Endothelial cell of hepatic sinusoid (primary cell): Measurements from ENCODE around the gene KRT28.
"Not testable (repeated sequence)": the region's sequence is repeated elsewhere in the genome, so short reads cannot be mapped to it uniquely, and the experiment has no call there.

Experiments used
- in situ Hi-C: cut with HindIII; loops from 2 replicates; pipeline ENCODE4 v1.10.0; 2017; ENCODE audit warnings: low sequenced_read_pairs

Gene KRT28

GRCh38 chr17:40779181-40779909 is 20.4 kb downstream of the KRT28 start:
- in situ Hi-C loops, result no loop called here

DNA sequence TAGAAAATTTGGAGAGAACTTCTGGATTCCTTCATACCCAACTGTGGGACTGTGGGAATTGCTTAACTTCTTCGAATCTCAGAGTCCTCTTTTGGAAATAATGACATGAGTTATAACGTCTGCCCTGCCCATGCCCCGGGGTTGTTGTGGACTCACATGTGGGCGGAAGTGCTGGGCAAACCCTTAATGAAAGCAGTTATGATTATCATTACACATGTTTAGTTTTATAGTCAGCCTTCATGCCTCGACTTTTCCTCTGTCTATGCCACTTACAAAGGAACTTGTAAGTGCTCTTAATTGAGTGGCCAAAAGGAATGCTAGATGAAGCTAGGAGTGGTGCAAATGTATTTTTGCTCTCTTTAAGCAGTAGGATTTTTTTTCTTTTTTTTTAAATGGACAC is 21.3 kb downstream of the KRT28 start:
- in situ Hi-C loops, result no loop called here

- in situ Hi-C loops, result no loop called here
Observed at GRCh38 chr17:40777971-40778370, 21.8 kb downstream of the KRT28 start.

- in situ Hi-C loops, result no loop called here
Observed at GRCh38 chr17:40777459-40777858, 22.3 kb downstream of the KRT28 start.

GRCh38 chr17:40775945-40776344 is 23.8 kb downstream of the KRT28 start:
- in situ Hi-C loops, result no loop called here

DNA sequence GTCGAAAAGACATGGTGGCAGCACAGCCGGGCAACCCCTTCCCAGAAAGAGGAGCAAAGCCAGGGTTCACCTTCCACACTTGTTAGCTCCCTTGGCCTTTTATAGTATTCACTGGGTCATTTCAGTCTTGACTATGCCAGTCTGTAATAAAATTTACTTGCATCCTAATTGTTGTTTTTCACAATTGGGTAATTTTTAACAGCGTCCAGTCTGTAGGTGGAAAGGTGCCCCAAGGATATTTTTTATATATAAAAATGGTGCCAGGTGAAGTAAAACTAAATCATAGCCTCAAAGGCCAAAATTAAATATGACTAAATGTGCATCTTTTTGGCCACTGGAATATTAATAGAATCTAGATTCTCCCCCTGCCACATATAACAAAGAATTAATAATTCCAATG is 27.7 kb downstream of the KRT28 start, which contains the start of gene KRT26:
Gene KRT26, minus strand, starts transcription at position 101 of the 400 bp plus-strand sequence. Its CDS starts 88 bp downstream, at position 13.
- in situ Hi-C loops, result no loop called here

GRCh38 chr17:40765657-40766056 is 34.1 kb downstream of the KRT28 start:
- in situ Hi-C loops, result no loop called here

DNA sequence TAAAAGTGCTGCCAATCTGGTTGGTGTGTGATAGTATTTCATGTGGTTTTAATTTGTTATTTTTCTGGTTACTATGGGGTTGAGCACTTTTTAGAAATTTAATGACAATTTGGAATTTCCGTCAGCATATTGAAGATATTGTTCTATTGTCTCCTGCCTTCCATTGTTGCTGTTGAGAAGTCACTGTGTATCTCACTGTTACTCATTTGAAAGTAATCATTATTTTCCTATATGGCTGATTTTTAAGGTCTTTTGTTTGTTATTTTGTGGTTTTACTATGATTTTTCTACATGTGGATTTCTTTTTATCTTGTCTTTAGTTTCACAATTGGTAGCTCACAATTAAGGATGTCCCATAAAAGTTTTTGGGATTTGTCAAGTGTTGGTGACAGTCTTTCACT is 36.0 kb downstream of the KRT28 start:
- in situ Hi-C loops, result no loop called here

DNA sequence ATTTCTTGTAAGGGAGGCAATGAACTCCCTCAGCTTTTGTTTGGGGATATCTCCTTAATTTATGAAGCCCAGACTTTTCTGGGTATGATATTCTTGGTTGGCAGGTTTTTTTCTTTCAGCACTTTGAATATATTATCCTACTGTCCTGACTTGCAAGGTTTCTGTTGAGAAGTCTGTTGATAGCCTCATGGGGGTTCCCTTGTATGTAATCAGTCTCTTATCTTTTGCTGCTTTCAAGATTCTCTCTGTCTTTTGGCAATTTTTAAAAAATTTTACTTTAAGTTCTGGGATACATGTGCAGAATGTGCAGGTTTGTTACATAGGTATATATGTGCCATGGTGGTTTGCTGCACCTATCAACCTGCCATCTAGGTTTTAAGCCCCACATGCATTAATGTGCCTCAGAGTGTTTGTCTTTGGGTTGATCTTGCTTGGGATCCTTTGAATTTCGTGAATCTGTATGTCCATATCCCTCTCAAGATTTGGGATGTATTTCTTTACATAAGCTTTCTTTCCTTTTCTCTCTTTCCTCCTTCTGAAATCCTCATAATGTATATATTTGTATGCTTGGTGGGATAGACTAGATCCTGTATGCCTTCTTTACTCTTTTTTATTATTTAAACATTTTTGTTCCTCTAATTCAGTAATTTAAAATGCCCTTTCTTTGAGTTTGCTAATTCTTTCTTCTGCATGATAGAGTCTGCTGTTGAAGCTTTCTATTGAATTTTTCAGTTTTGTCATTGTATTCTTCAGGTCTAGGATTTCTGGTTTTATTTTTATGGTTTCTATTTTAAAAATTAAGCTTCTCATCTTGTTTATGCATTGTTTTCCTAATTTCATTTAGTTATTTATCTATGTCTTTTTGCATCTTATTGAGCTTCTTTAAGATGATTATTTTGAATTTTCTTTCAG is 39.4 kb downstream of the KRT28 start:
- in situ Hi-C loops, result no loop called here

GRCh38 chr17:40755231-40755630 is 44.5 kb downstream of the KRT28 start, which contains the start of gene KRT25:
KRT25 (minus strand) TSS chr17:40755331; CDS start chr17:40755271, 60 bp downstream.
- in situ Hi-C loops, result no loop called here

- in situ Hi-C loops, result no loop called here
Observed at GRCh38 chr17:40753804-40754203, 46.0 kb downstream of the KRT28 start.

DNA sequence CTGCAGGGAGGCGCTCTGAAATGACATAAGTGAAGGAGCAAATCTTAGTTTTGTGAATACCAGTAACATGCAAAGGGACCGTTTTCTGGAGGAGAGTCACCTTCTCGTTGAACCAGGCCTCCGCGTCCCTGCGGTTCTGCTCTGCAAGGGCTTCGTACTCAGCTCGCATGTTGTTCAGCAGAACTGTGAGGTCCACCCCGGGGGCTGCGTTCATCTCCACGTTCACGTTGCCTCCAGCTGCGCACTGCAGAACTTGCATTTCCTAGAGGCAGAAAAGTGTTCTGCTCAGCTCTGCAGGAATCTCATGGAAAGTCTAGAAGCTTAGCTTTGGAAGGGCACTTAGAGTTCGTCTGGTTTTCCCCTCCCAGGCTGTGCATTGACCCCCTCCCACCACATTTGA is 48.7 kb downstream of the KRT28 start:
- in situ Hi-C loops, result no loop called here

- in situ Hi-C loops, result no loop called here
Observed at GRCh38 chr17:40750391-40750790, 49.4 kb downstream of the KRT28 start.

DNA sequence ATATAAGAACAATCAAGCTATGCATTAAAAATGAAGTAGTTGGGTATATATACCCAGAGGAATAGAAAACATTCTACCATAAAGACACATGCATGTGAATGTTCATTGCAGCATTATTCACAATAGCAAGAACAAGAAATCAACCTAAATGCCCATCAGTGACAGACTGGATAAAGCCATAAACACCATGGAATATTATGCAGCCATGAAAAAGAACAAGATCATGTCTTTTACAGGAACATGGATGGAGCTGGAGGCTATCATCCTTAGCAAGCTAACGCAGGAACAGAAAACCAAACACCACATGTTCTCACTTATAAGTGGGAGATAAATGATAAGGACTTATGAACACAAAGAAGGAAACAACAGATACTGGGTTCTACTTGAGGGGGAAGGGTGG is 51.1 kb downstream of the KRT28 start:
- in situ Hi-C loops, result not testable (repeated sequence)
